ENCODE results near the gene CD1B.

GRCh38 chr1:158335213-158335532 is 3.8 kb upstream of the CD1B start:
- TF ChIP-seq GATA2 (IDR thresholded peaks at IDR 0.05; ENCODE audit: low read depth, low read length) (no peak), GATA3 (IDR thresholded peaks at IDR 0.05; ENCODE audit: low read depth, low read length) (no peak)
